ENCODE data around the gene CEP170B. TPM values are rescaled to one million over a fixed set of nuclear protein-coding genes. Genes with fewer than 3 reads are reported as not detected.
"Not testable (repeated sequence)": the region's sequence is repeated elsewhere in the genome, so short reads cannot be mapped to it uniquely, and the experiment has no call there.

CEP170B gene
- total and polyA plus RNA-seq, 2 experiments from 2014 or later: 2.7 to 24.5 TPM

DNA sequence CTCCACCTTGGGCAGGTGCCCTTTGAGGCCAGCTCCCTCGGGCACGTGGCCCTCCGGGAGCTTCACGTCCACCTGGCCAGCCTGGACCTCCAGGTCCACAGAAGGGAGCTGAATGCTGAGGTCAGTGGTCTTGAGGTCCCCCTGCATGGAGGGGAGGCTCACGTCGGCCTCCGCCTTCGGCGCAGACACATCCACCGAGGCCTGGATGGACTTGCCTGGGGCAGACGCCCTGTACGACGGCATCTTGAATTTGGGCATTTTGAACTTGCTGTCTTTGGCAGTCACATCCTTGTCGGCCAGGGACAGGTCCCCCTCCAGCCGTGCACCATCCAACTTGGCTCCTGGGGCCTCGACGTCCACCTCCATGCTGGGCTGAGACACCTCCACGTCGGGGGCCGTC is 80.2 kb downstream of the CEP170B start:
- H3K4me3 ChIP-seq; H3K9me2 ChIP-seq (ENCODE audit: insufficient read depth); H3K36me3 ChIP-seq (ENCODE audit: low read depth); H4K20me1 ChIP-seq (ENCODE audit: insufficient read depth); H3K9me3 ChIP-seq (ENCODE audit: low read depth); H3K27me3 ChIP-seq (replicated peaks; ENCODE audit: insufficient read depth); H3K4me2 ChIP-seq (ENCODE audit: unreplicated experiment); H3F3A ChIP-seq (ENCODE audit: insufficient read depth); H3K4me1 ChIP-seq (ENCODE audit: insufficient read depth); DNase-seq; in situ Hi-C loops (cut with MboI); H3K79me2 ChIP-seq (ENCODE audit: insufficient read depth); H3K9ac ChIP-seq; H2AFZ ChIP-seq; H3K27ac ChIP-seq: not testable (repeated sequence)
- WGBS, 2 experiments (ENCODE audit: low coverage in 1 of 2, low lambda C conversion rate in 2 of 2, missing lambda C conversion rate in 2 of 2): 75 to 86% methylated on average over 10 to 18 of the region's 20 CpGs

Other genes with a start within 250 kb of the CEP170B start
- 53.3 and 62.1 TPM in 2 replicates for gene INF2, start 175.7 kb upstream of the CEP170B start, total RNA-seq (2014; rRNA removed; shearing (Covaris generic))
- 23.0 and 24.2 TPM in 2 replicates for gene INF2, start 175.7 kb upstream of the CEP170B start, polyA plus RNA-seq (2016; fragmentation: Nextera tagmentation; extraction: Ambion mirVana)
- 3.7 and 4.7 TPM in 2 replicates for gene ADSS1, start 141.0 kb upstream of the CEP170B start, total RNA-seq (2014; rRNA removed; shearing (Covaris generic))
- gene ADSS1, start 141.0 kb upstream of the CEP170B start, polyA plus RNA-seq (2016; fragmentation: Nextera tagmentation; extraction: Ambion mirVana): 6.6 and 7.1 TPM in 2 replicates
- gene SIVA1, start 112.1 kb upstream of the CEP170B start, total RNA-seq (2014; rRNA removed; shearing (Covaris generic)): 148 and 174 TPM in 2 replicates
- gene SIVA1, start 112.1 kb upstream of the CEP170B start, polyA plus RNA-seq (2016; fragmentation: Nextera tagmentation; extraction: Ambion mirVana): 132 and 141 TPM in 2 replicates
- 154 and 164 TPM in 2 replicates for gene AKT1, start 69.5 kb upstream of the CEP170B start, total RNA-seq (2014; rRNA removed; shearing (Covaris generic))
- 16.9 and 17.9 TPM in 2 replicates for gene AKT1, start 69.5 kb upstream of the CEP170B start, polyA plus RNA-seq (2016; fragmentation: Nextera tagmentation; extraction: Ambion mirVana)
- gene ZBTB42, start 64.2 kb upstream of the CEP170B start, total RNA-seq (2014; rRNA removed; shearing (Covaris generic)): 2.4 and 6.2 TPM in 2 replicates
- gene ZBTB42, start 64.2 kb upstream of the CEP170B start, polyA plus RNA-seq (2016; fragmentation: Nextera tagmentation; extraction: Ambion mirVana): 0.56 and 0.75 TPM in 2 replicates
- gene PLD4, start 59.6 kb downstream of the CEP170B start, total RNA-seq (2014; rRNA removed; shearing (Covaris generic)): not detected in 2 replicates
- gene PLD4, start 59.6 kb downstream of the CEP170B start, polyA plus RNA-seq (2016; fragmentation: Nextera tagmentation; extraction: Ambion mirVana): not detected in 2 replicates
- gene AHNAK2, start 113.1 kb downstream of the CEP170B start, total RNA-seq (2014; rRNA removed; shearing (Covaris generic)): 58.0 and 64.9 TPM in 2 replicates
- 38.3 and 38.9 TPM in 2 replicates for gene AHNAK2, start 113.1 kb downstream of the CEP170B start, polyA plus RNA-seq (2016; fragmentation: Nextera tagmentation; extraction: Ambion mirVana)
- gene CLBA1, start 120.5 kb downstream of the CEP170B start, total RNA-seq (2014; rRNA removed; shearing (Covaris generic)): 10.4 and 13.5 TPM in 2 replicates
- 7.7 and 11.5 TPM in 2 replicates for gene CLBA1, start 120.5 kb downstream of the CEP170B start, polyA plus RNA-seq (2016; fragmentation: Nextera tagmentation; extraction: Ambion mirVana)
- gene CDCA4, start 155.8 kb downstream of the CEP170B start, total RNA-seq (2014; rRNA removed; shearing (Covaris generic)): 25.5 and 27.5 TPM in 2 replicates
- 24.0 and 26.8 TPM in 2 replicates for gene CDCA4, start 155.8 kb downstream of the CEP170B start, polyA plus RNA-seq (2016; fragmentation: Nextera tagmentation; extraction: Ambion mirVana)
- not detected in 2 replicates for gene GPR132, start 200.2 kb downstream of the CEP170B start, total RNA-seq (2014; rRNA removed; shearing (Covaris generic))
- not detected in 2 replicates for gene GPR132, start 200.2 kb downstream of the CEP170B start, polyA plus RNA-seq (2016; fragmentation: Nextera tagmentation; extraction: Ambion mirVana)

All from GM23248 (cell line).